GM21717 (cell line): Measurements from ENCODE around the gene RNF115.
"Not testable (repeated sequence)": the region's sequence is repeated elsewhere in the genome, so short reads cannot be mapped to it uniquely, and the experiment has no call there.

Experiments used
- ATAC-seq: cut with Tn5 transposase; IDR thresholded peaks from one replicate; pipeline ENCODE4 v1.9.1; 2021; ENCODE audit warnings: mild to moderate bottlenecking, moderate library complexity; ENCODE audit not compliant: unreplicated experiment

The RNF115 gene

GRCh38 chr1:145823565-145824498 is at the start of gene RNF115, which contains the start of gene POLR3C:
RNF115 (minus strand) TSS chr1:145824095; CDS start chr1:145823873, 222 bp downstream.
POLR3C (plus strand) TSS chr1:145824200; CDS start chr1:145825777, 1,577 bp downstream.
- ATAC-seq, result peak; percentile 78

GRCh38 chr1:145871994-145872924 is 48.4 kb upstream of the RNF115 start:
- ATAC-seq, result no peak

DNA sequence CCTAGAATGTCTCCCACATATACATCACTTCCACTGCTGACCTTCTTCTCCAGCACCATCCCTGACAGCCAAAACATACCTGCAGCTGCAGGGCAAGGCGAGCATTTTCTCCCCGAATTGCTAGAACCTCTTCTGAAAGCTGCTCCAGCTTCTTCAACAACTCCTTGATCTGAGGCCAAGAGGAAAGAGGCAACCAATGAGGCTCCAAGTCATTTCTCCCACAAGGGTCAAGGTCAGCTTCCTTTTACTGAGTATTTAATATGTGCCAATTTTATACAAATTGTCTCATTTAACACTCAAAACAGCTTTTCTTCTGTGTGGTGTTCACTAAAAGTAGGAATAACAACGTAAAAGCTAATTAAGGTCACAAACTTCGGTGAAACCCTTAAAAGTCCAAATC is 44.3 kb upstream of the RNF115 start:
- no peak for ATAC-seq

- no peak for ATAC-seq
These were observed 39.6 kb upstream of the RNF115 start for GRCh38 chr1:145863282-145864018.

- ATAC-seq, result peak; percentile 66
These were observed 35.7 kb upstream of the RNF115 start for GRCh38 chr1:145859491-145860023.

- peak; percentile 81 for ATAC-seq
These were observed 35.1 kb upstream of the RNF115 start, which contains the start of gene PIAS3 for GRCh38 chr1:145858901-145859490. PIAS3 (minus strand) TSS chr1:145859081; CDS start chr1:145858990, 91 bp downstream.

- ATAC-seq, result peak; percentile 13
These were observed 34.5 kb upstream of the RNF115 start for GRCh38 chr1:145858238-145858900.

DNA sequence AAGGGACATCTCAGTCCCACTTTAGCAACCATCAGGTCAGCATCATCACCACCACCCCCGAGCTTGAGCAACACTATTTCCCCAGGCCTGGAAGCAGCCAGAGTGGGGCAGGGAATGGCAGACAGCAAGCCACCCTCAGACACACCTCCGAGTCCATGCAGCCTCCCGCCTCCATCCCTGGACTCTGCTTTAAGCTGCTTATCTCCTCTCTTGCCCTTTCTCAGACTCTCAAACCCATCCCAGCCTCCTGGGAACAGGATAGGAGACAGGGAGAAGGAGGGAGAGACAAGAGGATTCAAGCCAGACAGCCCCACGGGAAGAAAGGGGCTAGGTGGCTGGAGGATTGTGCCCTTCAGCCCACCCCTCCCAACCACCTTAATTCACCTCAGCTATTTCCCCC is 33.3 kb upstream of the RNF115 start:
- no peak for ATAC-seq

GRCh38 chr1:145855426-145855948 is 31.6 kb upstream of the RNF115 start:
- ATAC-seq, result no peak

GRCh38 chr1:145849356-145850160 is 25.7 kb upstream of the RNF115 start:
- ATAC-seq, result no peak

DNA sequence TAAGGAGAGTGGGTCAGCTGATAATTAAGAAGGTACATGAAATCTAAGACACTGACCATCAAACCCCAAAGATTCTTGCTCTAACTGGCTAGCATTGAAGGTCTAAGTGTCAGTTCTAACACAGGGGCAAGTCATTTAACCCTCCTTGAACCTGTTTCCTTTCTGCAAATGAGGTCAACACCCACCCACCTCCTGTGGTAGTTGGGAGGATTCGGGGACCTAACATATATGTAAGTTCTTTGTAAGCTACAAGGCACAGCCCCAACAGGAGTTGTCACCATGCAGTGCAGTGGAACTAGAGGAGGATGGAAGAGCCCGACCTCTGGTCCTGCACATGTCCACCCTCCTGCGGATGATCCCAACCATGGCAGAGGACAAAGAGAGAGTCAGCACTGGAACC is 23.9 kb upstream of the RNF115 start:
- ATAC-seq, result no peak

DNA sequence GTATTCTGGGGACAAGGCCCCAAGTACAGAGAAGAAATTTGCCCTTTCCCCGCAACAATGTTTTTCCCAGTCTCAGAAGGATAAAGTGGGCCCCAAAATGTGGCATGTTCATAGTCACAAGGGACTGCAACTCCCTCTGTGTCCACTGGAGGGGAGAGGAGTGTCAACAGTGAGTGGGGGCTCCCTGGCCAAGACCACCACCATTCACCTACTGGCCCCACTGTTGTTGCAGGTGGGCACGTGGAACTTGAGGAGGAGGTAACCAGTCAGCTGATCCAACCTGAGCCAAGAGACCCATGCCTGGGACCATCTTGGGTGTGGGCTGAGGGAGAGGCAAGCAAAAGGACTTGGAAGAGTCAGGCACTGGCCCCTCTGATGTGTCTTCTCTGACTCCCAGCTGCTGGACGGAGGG is 22.3 kb upstream of the RNF115 start:
- peak; percentile 26 for ATAC-seq

- ATAC-seq, result peak; percentile 56
These were observed 21.7 kb upstream of the RNF115 start, which contains the start of gene NUDT17 for GRCh38 chr1:145845514-145846161. NUDT17 (plus strand) TSS chr1:145845630; CDS start chr1:145845641, 11 bp downstream.

- peak; percentile 55 for ATAC-seq
These were observed 21.2 kb upstream of the RNF115 start for GRCh38 chr1:145845144-145845513.

GRCh38 chr1:145843031-145843430 is 19.1 kb upstream of the RNF115 start:
- ATAC-seq, result no peak

DNA sequence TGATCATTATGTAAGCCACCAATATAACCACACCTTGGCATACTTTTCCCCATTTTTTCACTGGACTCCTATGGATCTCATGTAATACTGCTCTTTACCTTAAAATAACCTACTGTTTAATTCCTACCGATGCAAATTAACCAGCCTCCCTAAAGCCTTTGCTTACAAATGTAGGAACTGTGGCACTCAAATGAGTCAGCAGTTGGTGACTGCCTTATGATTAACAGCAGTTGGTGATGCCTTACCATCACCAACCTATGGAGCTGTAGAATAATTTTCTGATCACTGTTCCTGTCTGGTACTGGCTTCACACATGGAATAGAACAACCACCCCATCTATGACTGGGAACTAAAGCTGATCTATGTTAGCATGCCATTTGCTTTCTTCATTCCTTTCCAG is 13.8 kb upstream of the RNF115 start:
- no peak for ATAC-seq

DNA sequence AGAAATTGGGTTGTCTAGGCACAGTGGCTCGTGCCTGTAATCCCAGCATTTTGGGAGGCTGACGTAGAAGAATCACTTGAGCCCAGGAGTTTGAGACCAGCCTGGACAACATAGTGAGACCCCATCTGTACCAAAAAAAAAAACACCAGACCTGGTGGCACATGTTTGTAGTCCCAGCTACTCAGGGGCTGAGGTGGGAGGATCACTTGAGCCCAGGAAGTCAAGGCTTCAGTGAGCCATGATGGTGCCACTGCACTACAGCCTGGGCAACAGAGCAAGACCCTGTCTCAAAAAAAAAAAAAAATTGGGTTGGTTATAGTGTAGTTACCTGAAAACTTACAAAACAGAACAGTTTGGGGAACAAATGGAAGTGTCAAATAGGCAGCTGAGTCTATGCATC is 6.9 kb upstream of the RNF115 start:
- ATAC-seq, result not testable (repeated sequence)
